ENCODE results near the gene MED13L. TPM values are rescaled to one million over a fixed set of nuclear protein-coding genes. Genes with fewer than 3 reads are reported as not detected.

Gene MED13L
- total and polyA plus RNA-seq, 2 of the 8 experiments (the other 6 are each of a cell fraction or from before 2014, with no cell fraction given) = 15.9 to 51.7 TPM

- no peak overlapping the region for H3K9ac ChIP-seq (replicated peaks in 1 of 4; ENCODE audit: extremely low read depth in 1 of 4, low read depth in 3 of 4, low read length in 3 of 4)
- H4K91ac ChIP-seq (replicated peaks; ENCODE audit: insufficient read length, low read length) = no peak overlapping the region
- ChIA-PET CTCF (ENCODE audit: partially characterized antibody) (interaction anchor here (0.6 to 1.8 kb wide), 3 partner anchors 15 to 101 kb away, joined by 3 to 5 read pairs (median 4); no protein-coding TSS in a partner anchor), POLR2A (ENCODE audit: partially characterized antibody) (no interaction called here)
- H2AFZ ChIP-seq (ENCODE audit: low read length) = no peak overlapping the region
- TF ChIP-seq BACH1 (IDR thresholded peaks at IDR 0.05; ENCODE audit: low read length) (no peak), KDM4A (IDR thresholded peaks at IDR 0.05; ENCODE audit: low read depth, low read length, severe bottlenecking) (no peak), GTF2F1 (IDR thresholded peaks at IDR 0.05; ENCODE audit: borderline replicate concordance, low read depth, low read length) (no peak), CHD1 (IDR thresholded peaks at IDR 0.05; ENCODE audit: low read depth, low read length) (no peak), MAX (IDR thresholded peaks at IDR 0.05) (no peak), NRF1 (IDR thresholded peaks at IDR 0.05; ENCODE audit: low read depth, low read length) (no peak), CBX5 (IDR thresholded peaks at IDR 0.05; ENCODE audit: low read depth, low read length) (no peak), SP4 (IDR thresholded peaks at IDR 0.05; ENCODE audit: low read length) (no peak), BCL11A (IDR thresholded peaks at IDR 0.05; ENCODE audit: low read depth in 2 of 2, low read length in 2 of 2) (no peak)
- no peaks in the 10 kb centered on the region for H4K20me1 ChIP-seq (replicated peaks in 1 of 2; ENCODE audit: control insufficient read depth in 1 of 2, insufficient read depth in 2 of 2, low read length in 2 of 2)
- no peak overlapping the region for H2BK120ac ChIP-seq (replicated peaks; ENCODE audit: low read depth, low read length)
- no peak overlapping the region for H2BK12ac ChIP-seq (ENCODE audit: low read depth, low read length)
- no peak overlapping the region for H2AK5ac ChIP-seq (ENCODE audit: low read depth, low read length)
- H3K9me3 ChIP-seq (ENCODE audit: insufficient read depth in 2 of 2, low read depth in 1 of 2, low read length in 1 of 2) = no peaks in the 10 kb centered on the region
- no peaks in the 10 kb centered on the region for H3K4me1 ChIP-seq (replicated peaks in 1 of 4; ENCODE audit: control insufficient read depth in 3 of 4, insufficient read depth in 4 of 4, low read length in 3 of 4)
- WGBS, 2 experiments (ENCODE audit: extremely low coverage in 1 of 2, insufficient coverage in 1 of 2, insufficient read length in 1 of 2, insufficient replicate concordance in 2 of 2, low coverage in 1 of 2, low lambda C conversion rate in 2 of 2, missing lambda C conversion rate in 1 of 2) = 81% methylated on average over 3 of the region's 3 CpGs; no CpG with 5 or more reads in 1 of the 2 experiments
- no peak overlapping the region for H3K4me3 ChIP-seq (ENCODE audit: extremely low read depth in 1 of 4, insufficient read depth in 2 of 4, low read depth in 3 of 4, low read length in 4 of 4)
- H4K5ac ChIP-seq (ENCODE audit: insufficient read length, low read depth, low read length) = no peak overlapping the region
- no peak overlapping the region for H3K56ac ChIP-seq (replicated peaks; ENCODE audit: insufficient read length, low read depth, low read length)
- no peaks in the 10 kb centered on the region for H3K79me2 ChIP-seq (ENCODE audit: control insufficient read depth in 1 of 2, insufficient read depth in 2 of 2, low read length in 2 of 2)
- H2BK5ac ChIP-seq (ENCODE audit: low read depth, low read length) = no peak overlapping the region
- H2BK20ac ChIP-seq (ENCODE audit: low read length) = no peak overlapping the region
- H3K18ac ChIP-seq (ENCODE audit: extremely low read depth, low read length) = no peak overlapping the region
- H3K27me3 ChIP-seq (replicated peaks in 1 of 4; ENCODE audit: control insufficient read depth in 3 of 4, extremely low read depth in 1 of 4, insufficient read depth in 3 of 4, low read length in 3 of 4) = no peaks in the 10 kb centered on the region
- no peak overlapping the region for H3K27ac ChIP-seq (ENCODE audit: low read depth, low read length)
- DNase-seq (ENCODE audit: low read depth in 1 of 2, low spot score in 2 of 2) (no peak), FAIRE-seq (no peak)
- no peak overlapping the region for H4K8ac ChIP-seq (ENCODE audit: extremely low read depth, insufficient read depth, low read length)
- no peak overlapping the region for H2BK15ac ChIP-seq (ENCODE audit: low read length)
- no peak overlapping the region for H3K23ac ChIP-seq (ENCODE audit: insufficient read length)
- no peaks in the 10 kb centered on the region for H3K36me3 ChIP-seq (ENCODE audit: control insufficient read depth in 2 of 4, insufficient read depth in 4 of 4, low read length in 3 of 4)
- H3K14ac ChIP-seq (ENCODE audit: insufficient read length) = no peak overlapping the region
- no peak overlapping the region for H3K4ac ChIP-seq (replicated peaks; ENCODE audit: insufficient read length, low read depth, low read length)
- no peaks in the 10 kb centered on the region for H3K23me2 ChIP-seq (ENCODE audit: low read depth, low read length)
- H3K79me1 ChIP-seq (ENCODE audit: low read depth, low read length) = no peaks in the 10 kb centered on the region
- no peak overlapping the region for H3K4me2 ChIP-seq (ENCODE audit: insufficient read depth in 1 of 2, low read depth in 2 of 2, low read length in 2 of 2)
Measured at GRCh38 chr12:115934046-115934445, 343.4 kb downstream of the MED13L start.
